ENCODE measurements around the gene EXOC6B. TPM values are rescaled to one million over a fixed set of nuclear protein-coding genes. Genes with fewer than 3 reads are reported as not detected.

Gene EXOC6B
- 10 to 100 TPM; 14.1 to 26.8 (median 20.4) TPM for total RNA-seq
- polyA plus RNA-seq, result 1 to 10 TPM; 4.4 to 7.9 (median 5.1) TPM
- long read RNA-seq, donor 1, partial matches to known transcripts, result 2 of 7 reads
- long read RNA-seq, donor 1, other reads (novel, unspliced or antisense), result 5 of 7 reads
- long read RNA-seq, donor 2, full-length matches to known transcripts, result 1 of 5 reads
- long read RNA-seq, donor 2, partial matches to known transcripts, result 1 of 5 reads
- long read RNA-seq, donor 2, other reads (novel, unspliced or antisense), result 3 of 5 reads

DNA sequence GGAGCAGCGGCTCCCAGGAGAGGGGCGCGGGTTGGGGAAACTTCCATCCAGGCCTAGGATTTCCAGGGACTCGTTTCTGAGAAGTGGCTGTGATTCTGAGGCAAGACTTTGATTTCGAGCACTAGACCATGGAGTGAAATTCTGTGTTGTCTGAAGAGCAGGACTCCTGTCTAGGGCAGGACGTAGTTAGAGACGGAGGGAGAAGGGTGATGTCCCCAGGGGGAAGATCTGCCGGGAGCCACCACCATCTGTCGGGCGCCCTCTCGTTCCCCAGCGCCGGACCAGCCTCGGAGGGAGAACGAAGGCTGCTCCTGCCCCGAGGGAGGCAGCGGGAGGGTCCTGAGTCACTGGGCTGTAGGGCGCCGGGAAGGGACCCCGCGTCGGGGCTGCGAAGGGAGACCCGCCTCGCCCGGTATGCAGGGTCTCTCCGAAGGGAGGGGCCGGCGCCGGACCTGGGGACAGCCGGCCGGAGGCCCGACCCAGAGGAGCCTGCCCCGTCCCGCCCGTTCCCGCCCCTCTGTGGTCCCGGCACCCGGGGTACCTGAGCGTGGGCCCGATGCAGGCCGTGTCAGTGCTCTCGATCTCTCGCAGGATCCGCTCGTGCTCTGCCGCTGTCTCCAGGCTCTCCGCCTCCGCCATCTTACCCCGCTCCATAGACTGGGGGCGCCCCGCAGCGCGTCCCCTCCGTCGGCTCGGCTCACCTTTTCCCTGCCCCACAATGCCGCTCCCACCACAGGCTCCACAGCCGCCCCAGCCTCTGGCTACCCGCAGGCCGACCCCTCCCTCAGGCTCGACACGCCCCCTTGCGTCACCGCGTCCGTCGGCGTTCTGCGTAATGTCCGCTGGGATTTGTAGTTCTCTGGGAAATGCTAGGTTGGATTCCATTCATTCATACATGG lies at the start of gene EXOC6B:
Gene EXOC6B, minus strand, starts transcription at position 777 of the 899 bp plus-strand sequence.
- H3K27ac ChIP-seq, result peak within 1 kb of the TSS; percentile 76
- DNase-seq, result peak; percentile 92 to 95
- H3K36me3 ChIP-seq (ENCODE audit: insufficient read depth in 1 of 2, low read depth in 1 of 2), result no peaks in the 10 kb centered on the region
- peak; percentile 94 to 99 (median 98) for ATAC-seq
- peak within 1 kb of the TSS; percentile 94 for H3K4me3 ChIP-seq
- TF ChIP-seq, protein P1, sequence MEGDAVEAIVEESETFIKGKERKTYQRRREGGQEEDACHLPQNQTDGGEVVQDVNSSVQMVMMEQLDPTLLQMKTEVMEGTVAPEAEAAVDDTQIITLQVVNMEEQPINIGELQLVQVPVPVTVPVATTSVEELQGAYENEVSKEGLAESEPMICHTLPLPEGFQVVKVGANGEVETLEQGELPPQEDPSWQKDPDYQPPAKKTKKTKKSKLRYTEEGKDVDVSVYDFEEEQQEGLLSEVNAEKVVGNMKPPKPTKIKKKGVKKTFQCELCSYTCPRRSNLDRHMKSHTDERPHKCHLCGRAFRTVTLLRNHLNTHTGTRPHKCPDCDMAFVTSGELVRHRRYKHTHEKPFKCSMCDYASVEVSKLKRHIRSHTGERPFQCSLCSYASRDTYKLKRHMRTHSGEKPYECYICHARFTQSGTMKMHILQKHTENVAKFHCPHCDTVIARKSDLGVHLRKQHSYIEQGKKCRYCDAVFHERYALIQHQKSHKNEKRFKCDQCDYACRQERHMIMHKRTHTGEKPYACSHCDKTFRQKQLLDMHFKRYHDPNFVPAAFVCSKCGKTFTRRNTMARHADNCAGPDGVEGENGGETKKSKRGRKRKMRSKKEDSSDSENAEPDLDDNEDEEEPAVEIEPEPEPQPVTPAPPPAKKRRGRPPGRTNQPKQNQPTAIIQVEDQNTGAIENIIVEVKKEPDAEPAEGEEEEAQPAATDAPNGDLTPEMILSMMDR (IDR thresholded peaks at IDR 0.05), result no peak
- 1 to 2% (median 1%) methylated on average over 34 to 71 of the region's 71 CpGs for WGBS, 3 donors
- intact Hi-C loops (cut with DNase I), result loop anchor here in 1 of 2 donors (10.0 kb wide), 1 partner anchor 51 kb away; no protein-coding TSS in a partner anchor
- no peaks in the 10 kb centered on the region for H3K27me3 ChIP-seq (ENCODE audit: insufficient read depth in 3 of 3, low read length in 2 of 3)
- H3K9me3 ChIP-seq, result no peaks in the 10 kb centered on the region
- peaks cover 19% of the 10 kb centered on the region for H3K4me1 ChIP-seq

DNA sequence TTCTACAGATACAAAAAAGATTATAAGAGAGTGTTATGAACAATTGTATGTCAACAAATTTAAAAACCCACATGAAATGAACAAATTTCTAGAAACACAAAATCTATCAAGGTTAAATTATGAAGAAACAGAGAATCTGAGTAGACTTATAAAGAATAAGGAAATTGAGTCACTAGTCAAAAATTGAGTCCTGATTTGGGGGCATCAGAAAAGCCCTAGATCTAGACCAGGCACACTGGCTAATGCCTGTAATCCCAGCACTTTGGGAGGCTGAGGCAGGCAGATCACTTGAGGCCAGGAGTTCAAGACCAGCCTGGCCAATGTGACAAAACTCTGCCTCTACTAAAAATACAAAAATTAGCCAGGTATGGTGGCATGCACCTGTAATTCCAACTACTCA lies 46.0 kb upstream of the EXOC6B start:
- Histone ChIP-seq H3K9me3 (no peaks in the 10 kb centered on the region), H3K36me3 (ENCODE audit: insufficient read depth in 1 of 2, low read depth in 1 of 2) (no peaks in the 10 kb centered on the region), H3K4me1 (no peaks in the 10 kb centered on the region), H3K27me3 (ENCODE audit: insufficient read depth in 3 of 3, low read length in 2 of 3) (peaks cover 0 to 3% (median 2%) of the 10 kb centered on the region in 3 donors), H3K27ac (no peak overlapping the region), H3K4me3 (no peak overlapping the region)
- intact Hi-C loops (cut with DNase I), result no loop called here
- TF ChIP-seq, protein P1 (IDR thresholded peaks at IDR 0.05), result no peak
- no peak for ATAC-seq
- DNase-seq, result no peak

DNA sequence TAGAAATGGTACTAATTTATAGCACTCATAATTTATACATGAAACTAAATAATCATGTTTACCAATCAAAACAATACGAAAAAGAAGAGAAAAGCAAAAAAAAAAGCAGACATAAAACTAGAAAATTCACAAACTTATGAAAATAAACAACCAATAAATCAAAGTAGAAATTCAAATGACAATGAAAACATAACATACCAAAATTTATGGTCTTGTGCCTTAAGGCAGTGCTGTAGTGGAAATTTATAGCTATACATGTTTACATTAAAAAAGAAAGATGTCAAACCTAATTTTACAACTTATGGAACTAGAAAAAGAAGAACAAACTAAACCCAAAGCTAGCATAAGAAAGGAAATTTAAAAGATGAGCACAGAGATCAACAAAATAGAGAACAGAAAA lies 45.2 kb upstream of the EXOC6B start:
- intact Hi-C loops (cut with DNase I), result no loop called here
- ATAC-seq (no peak), DNase-seq (no peak)
- Histone ChIP-seq H3K36me3 (ENCODE audit: insufficient read depth in 1 of 2, low read depth in 1 of 2) (no peaks in the 10 kb centered on the region), H3K27ac (no peak overlapping the region), H3K9me3 (no peaks in the 10 kb centered on the region), H3K4me1 (no peaks in the 10 kb centered on the region), H3K4me3 (no peak overlapping the region), H3K27me3 (ENCODE audit: insufficient read depth in 3 of 3, low read length in 2 of 3) (peaks cover 0 to 3% (median 2%) of the 10 kb centered on the region in 3 donors)
- 51 to 78% (median 58%) methylated on average over 1 of the region's 1 CpG for WGBS, 3 donors
- TF ChIP-seq, protein P1 (IDR thresholded peaks at IDR 0.05), result no peak

DNA sequence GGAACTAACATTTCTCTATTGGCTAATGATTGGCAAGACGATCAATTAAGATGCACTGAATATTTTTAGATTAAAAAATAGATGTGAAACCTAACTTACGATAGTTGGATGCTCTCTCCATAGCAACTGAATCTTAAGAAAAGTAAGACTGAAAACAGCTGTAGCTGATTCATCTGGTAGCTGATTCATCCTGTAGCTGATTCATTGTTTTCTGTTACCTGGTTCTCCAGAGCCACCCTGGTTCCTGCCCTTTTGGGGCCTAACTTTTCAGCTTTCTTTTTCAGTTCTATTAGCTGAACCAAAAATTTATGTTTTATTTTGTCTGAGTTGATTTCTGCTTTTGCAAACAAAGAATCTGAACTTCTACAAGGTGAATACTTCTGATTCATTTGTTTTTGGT lies 38.7 kb upstream of the EXOC6B start:
- TF ChIP-seq, protein P1 (IDR thresholded peaks at IDR 0.05), result no peak
- H3K27me3 ChIP-seq (ENCODE audit: insufficient read depth in 3 of 3, low read length in 2 of 3), result peaks cover 0 to 6% (median 0%) of the 10 kb centered on the region in 3 donors
- ATAC-seq (no peak), DNase-seq (no peak)
- intact Hi-C loops (cut with DNase I), result no loop called here
- no peaks in the 10 kb centered on the region for H3K9me3 ChIP-seq
- 46 to 67% (median 55%) methylated on average over 2 of the region's 2 CpGs for WGBS, 3 donors
- H3K27ac ChIP-seq, result no peak overlapping the region
- H3K36me3 ChIP-seq (ENCODE audit: insufficient read depth in 1 of 2, low read depth in 1 of 2), result no peaks in the 10 kb centered on the region
- no peak overlapping the region for H3K4me3 ChIP-seq
- H3K4me1 ChIP-seq, result no peaks in the 10 kb centered on the region
